Bone marrow (tissue), 2 donors: Measurements from ENCODE around the gene RAD51B.
"Not testable (repeated sequence)": the region's sequence is repeated elsewhere in the genome, so short reads cannot be mapped to it uniquely, and the experiment has no call there.

Source experiments
- DNase-seq, 2 donors: peaks; one replicate each; lab custom pipeline; 2025; lab: John Stamatoyannopoulos, UW

The RAD51B gene

DNA sequence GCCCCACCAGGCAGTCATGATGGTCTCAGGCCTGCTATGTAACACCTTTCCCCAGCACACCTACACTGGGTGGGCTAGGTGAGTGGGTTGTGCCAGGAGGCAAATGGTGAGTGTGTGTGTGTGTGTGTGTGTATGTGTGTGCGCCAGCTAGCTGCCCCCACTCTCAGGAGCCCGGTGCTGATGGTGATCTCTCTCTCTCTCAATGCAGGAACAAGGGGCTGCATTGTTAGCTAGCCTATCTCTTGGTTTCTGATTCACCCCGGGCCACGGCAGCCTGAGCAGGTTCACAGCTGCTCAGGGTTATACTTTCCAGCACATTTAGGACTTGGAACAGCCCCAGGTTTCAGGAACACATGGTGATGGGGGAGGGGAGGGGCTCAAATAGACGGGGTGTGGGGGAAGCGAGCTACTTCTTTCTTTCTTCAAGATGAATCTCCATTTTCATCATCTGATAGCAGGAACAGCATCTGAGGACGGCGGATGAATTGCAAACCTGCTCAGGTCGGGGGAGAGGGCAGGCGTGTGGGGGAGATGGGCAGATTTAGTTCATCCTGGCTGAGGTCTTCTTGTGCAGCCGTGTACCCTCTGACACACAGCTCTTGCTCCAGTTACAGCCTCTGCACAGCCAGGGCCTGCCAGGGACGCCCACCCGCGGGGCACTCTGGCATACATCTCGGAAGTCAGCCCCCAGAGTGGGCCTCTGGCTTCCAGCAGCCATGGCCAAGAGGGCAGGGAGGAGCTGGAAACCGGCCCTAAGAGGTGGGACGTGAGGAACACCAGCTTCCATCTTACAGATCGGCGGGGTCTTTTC, 835.6 kb downstream of the RAD51B start:
- DNase-seq: no peak

DNA sequence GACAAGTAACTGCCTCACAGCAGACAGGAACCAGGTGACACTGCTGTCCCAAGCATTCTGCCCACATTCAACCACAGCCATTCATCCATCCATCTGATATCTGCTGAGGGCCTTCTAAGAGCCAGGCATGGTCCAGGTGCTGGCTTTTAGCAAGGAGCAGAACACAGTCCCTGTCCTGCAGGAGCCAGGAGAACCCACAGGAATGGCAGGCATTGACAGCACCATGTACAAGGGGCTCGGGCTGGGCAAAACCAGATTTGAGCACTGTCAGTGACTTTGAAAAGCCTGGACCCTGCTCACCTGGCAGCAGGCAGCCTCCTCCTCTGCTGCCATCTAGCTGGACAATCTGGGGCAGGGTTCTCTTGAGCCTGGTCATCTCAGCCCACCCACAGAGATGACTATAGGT, 836.3 kb downstream of the RAD51B start:
- DNase-seq: no peak

DNA sequence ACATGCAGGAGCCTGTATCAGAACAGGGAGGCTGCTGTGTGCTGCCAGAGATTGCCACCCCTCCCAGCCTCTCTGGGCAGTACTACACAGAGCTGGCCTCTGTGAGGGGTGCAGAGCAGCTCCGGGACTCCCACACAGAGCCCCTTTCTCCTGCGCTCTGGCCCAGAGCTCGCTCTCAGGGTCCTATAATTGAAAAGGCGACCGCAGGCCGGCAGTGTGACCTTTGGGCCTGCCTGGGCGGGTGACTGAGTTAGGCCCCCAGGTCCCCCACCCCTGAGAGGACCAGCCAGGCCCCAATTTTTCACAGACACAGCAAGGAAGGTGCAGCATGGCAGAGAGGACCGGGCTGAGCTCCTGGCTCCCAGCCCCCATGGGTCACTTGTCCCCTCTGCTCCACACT, 836.9 kb downstream of the RAD51B start:
- no peak for DNase-seq

DNA sequence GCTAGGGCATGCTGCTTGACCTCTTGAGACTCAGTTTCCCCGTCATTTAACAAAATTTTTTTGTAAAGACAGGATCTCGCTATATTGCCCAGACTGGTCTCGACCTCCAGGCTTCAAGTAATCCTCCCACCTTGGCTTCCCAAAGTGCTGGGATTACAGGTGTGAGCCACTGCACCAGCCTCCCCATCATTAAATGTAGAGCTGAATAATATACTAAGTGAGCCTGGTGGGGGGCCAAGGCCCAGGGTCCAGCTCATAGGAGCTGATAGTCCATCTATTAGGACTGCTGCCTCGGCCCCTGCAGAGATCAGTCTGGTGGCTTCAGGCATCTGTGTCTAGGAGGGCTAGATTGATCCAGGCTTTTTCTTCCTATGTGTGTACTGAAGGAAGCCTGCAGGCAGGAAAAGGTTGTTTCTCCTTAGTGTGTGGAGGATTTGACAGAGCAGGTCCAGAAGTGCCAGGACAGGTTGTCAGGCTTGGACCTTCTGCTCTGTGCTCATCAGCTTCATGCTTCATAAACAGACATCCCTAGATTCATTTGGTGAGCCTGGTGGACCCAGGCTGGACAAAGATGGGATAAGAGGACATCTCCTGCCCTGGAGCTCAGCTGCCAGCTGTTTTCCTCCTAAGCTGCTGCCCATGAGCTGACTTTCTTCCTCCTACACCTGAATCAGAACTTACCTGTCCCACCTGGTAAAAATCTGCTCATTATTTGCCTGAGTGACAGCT, 837.9 kb downstream of the RAD51B start:
- no peak for DNase-seq

DNA sequence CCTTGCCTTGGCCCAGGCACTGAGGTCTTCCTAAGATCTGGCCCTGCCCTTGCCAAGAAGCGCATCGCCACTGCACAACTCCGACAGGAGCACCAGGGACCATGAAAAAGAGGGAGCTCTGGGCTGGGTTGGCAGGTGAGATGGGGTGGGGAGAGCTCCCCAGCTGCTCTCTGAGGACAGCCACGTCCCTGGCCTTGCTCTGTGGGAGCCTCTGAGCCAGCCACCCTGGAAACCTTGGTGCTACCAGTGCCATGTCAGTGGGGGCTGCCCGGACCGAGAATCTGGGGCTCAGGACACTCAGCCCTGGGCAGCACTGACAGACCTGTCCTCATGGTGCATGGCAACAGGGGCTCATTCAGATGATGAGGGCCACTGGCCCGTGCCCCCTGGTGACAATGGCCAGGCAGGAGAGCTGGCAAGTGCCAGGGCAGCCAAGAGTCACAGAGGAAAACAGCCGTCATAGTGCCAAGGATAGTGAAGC, 838.5 kb downstream of the RAD51B start:
- no peak for DNase-seq

DNA sequence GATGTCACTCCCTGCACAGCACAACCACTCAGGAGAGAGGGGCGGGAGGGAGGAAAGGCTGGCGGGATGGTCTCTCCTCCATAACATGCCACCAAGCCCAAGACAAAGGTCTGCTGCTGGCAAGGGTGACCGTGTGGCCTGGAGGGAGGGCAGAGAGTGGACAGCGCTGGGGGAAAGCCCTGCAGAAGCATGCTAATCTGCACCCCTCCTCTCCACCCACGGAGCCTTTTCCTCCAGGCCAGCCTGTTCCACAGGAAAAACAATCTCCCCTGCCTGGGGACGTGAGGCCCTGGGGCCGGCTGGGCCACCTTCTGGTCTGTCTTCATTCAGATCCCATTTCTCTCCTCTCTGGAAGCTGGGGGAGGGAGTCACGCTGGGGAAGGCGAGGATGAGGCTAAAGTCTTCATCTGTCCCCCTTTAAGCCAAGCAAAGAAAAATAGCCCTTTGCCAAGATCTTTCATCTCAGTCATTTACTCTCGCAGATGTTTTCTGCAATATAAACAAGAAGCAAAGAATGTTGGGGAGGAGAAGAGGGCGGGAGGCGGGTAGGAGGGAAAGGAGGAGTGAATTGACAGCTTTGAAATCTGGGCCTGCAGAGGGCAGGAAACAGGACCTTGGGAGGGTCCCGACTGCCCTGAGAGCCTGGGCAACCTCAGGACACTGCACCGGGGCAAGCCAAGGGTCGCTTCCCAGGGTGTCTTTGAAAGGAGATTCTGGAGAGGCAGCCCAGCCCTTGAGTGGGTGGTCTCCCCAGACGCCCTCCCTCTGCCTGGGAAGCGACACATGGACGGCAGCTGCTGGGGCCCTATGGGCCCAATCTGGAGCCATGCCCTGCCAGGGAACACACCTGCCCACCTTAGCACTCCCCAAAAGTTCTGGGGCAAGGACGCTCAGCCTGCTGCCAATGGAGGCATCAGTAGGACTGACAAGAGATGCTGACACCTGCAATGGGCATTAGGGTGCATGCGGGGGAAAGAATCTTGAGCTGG, 839.7 kb downstream of the RAD51B start:
- DNase-seq: no peak

DNA sequence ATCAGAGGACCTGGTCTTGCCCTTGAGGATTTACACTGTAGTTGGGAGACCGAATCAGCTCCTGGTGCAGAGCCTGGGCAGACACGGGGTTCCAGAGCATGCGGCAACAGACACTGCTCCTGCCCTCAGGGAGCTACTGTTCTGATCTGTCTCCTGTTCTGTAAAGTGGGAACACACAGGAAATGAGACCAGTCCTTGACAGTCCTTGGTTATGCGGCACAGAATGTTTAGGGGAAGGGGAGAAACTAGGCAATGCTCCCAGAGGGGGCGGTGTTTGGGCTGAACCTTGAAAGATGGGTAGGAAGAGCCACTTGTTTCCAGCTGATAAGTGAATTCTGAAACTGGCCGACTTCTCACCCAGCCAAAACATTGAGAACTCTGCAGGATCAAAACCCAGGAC, 840.9 kb downstream of the RAD51B start:
- DNase-seq: no peak

DNA sequence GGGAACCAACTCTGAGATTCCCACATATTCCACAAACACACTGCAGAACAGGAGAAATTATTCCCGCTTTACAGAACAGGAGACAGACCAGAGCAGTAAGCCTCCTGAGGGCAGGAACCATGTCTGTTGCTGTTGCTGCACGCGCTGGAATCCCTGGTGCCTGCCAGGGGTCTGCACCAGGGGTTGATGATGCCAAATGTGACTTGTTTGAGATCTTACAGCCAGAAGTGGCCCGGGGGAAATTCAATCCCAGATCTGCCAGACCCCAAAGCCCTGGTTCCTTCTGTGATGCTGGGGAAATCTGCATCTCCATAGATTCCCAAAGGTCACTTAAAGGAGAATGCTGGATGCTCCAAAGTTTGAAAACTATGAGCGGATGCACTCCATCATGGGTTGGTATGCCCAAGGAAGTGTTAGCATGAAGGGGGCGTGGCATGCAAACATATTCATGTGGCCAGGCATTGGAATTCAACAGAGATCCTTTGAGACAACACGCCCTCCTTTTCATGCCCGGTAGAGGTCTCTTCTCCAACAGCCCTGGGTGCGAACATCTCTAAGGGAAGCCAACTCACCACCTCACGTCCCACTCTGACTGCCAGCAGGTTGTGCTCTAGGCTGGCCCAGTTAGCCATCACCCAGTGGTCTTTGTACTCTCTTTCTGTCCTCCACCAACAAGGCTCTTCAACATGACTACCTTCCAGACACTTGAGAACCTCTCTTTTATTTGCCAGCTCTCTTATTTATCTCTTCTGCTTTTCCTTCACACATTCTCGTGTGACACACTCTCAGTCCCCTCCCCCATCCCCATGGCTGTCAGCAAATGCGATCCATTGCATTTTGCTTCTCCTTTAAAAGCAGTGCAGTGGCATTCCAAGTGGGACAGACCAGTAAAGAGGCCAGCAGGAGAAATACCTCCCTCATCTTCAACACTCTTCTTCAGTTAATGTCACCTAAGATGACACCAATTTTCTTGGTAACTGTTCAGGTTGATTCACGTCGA, 841.9 kb downstream of the RAD51B start:
- DNase-seq: no peak

DNA sequence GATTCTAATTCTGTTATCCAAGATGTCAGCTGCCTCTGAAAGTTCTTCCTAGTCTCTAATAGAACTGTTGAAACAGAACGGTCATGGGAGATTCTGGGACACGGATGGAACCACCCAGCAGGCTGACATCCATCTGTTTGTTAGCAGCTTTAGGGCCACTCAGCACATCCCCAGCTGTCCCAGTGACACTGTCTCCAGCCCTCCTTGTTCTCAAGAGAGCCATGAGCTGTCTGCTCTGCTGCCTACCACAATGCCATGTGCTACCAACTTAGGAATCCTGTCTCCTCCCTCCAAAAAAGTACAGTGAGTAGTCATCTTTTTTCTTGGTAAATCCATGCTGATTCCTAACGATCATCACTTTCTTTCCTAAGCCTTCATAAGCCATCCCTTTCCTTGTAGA, 842.8 kb downstream of the RAD51B start:
- no peak for DNase-seq

DNA sequence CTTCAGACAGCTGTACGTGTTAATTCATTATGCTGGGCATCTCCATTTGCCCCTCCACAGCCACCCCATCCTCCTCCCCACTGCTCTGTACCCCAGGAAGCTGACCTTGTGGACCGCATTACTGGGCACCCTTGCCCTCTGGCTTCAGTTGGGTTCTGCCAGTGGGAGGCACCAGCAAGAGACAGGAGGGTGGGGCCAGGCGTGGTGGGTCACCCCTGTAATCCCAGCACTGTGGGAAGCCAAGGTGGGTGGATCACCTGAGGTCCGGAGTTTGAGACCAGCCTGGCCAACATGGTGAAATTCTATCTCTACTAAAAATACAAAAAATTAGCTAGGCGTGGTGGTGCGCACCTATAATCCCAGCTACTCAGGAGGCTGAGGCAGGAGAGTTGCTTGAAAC, 843.2 kb downstream of the RAD51B start:
- not testable (repeated sequence) for DNase-seq

DNA sequence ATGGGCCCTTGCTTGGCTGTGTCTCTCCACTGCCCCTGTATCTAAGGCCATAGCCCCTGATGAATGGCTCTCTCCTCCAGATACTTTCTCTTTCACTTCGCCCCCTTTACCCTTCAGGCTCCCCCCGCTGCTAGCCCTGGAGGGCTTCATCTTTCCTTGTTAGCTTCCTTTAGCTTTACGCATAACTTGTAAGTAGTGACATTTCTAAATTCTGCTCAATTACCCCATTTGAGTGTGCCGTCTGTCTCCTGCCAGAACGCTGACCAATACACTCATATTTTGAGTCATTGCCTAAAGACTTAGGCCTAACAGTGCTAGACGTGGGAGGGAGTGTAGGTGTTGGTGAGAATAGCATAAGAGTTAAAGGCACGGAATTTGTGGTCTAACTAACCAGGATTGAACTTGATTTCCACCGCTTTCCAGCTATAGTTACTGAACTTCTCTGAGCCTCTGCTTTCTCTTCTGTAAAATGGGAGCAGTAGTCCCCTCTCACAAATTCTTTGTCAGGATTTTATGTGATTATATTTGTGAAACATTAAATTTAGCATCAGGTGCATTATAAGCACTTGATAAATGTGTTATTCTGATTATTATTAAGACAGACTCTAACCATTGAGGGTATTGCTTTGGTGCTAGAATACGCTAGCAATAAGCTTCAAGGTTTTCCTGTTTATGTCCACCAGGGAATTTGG, 844.0 kb downstream of the RAD51B start:
- no peak for DNase-seq

DNA sequence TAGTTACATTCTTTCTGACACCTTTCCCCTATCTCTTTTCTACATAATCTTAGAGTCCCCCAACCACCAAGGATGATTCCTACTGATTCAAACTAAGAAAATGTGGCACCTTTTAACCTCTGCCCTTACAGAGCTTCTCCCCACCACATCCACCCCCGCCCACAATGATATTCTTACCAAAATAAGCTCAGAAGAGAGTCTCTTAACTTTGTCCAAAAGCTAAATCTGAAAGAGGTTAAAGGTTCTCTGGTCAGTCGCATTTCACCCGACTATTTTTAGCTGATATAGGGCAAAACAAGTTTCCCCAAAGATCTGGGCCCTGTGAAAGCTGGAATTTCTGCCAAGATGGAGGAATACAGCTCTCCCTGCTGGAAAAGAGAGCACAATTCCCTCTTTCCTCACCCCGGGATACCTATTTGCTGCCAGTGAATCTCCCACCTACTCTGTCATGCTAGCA, 844.7 kb downstream of the RAD51B start:
- no peak for DNase-seq

DNA sequence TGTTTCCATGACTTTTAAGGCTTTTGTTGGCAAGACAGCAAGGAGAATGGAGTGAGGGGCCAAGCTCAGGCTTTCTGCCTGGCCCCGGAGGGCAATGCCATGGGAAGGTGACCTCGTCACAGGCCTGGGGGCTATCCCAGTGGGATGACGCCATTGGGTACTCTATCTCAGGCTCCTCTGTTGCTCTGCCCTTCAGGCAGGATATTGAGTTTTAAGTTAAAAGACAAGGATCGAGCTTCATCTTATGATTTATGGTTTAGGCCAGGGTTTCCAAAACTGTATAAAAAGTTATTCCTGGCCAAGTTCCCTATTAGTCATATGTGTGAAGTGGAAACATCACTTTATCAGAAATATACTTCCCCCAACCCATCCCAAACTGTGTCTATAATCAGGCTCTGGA, 845.6 kb downstream of the RAD51B start:
- no peak for DNase-seq

DNA sequence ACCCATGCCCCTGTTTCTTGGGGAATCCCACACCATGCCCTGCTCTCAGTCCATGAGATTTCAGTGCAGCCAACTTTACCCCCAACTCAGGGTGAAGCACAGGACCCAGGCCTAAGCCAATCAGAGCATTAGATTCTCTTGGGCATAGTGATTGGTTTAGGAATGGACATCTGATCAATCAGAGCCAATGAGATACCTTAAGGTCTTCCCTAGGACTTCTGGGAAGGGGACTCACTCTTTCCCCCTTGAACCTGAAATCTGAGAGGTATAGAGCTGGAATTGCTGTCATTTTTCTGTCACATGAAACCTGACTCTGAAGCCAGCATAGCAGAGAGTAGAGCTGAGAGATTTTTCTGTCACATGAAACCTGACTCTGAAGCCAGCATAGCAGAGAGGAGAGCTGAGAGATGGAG, 846.2 kb downstream of the RAD51B start:
- DNase-seq: no peak

DNA sequence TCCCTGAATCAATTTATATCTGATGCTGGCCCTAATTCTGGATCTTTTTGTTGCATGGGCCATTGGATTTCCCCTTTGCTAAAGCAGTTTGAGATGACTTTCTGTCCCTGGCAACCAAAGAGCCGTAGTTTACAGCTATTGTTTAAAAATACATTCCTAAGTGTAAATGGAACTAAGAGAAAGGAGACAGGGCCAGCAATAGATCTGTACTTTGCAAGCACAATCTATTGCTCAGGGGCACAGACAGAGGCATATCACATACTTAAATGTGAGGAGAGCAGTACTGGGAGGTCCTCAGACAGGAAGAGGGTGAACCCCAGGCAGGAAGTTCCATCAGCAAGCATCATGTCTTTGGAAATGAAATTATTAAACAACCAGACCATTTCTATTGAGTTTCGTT, 846.7 kb downstream of the RAD51B start:
- DNase-seq: peak in 1 of 2 donors; percentile 15

DNA sequence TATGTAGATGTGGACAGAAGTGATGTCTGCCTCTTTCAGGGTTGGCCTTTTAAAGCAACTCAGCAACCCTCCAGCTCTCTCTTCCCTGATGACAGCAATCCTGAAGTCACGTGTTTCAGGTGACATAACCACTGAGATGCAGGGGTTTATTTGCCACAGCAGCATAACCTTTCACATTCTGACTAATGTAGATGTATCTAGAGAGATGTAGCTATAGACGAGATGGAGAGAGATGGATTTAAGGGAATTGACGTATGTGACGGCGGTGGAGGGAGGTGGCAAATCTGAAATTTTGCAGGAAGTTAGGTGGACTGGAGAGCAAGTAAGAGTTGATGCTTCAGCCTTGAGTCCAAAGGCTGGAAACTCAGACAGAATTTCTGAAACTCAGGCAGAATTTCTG, 847.3 kb downstream of the RAD51B start:
- DNase-seq: no peak

DNA sequence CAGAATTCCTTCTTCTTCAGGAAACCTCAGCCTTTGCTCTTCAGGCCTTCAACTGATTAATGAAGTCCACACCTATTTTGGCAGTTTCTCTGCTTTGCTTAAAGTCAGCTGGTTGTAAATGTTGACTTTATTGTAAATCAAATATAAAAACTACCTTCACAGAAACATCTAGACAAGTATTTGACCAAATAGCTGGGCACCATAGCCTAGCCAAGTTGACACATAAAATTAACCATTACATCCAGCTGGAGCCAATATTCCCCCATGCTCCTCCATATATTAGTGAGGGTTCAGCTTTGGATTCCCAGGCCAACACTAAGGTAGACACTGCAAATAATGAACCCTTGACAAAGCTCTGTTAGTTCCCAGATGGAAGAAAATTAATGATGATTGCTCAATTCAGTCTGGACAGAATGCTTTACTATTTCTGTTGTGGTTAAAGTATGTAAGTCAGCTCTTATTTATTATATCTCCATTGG, 847.8 kb downstream of the RAD51B start:
- DNase-seq: no peak

DNA sequence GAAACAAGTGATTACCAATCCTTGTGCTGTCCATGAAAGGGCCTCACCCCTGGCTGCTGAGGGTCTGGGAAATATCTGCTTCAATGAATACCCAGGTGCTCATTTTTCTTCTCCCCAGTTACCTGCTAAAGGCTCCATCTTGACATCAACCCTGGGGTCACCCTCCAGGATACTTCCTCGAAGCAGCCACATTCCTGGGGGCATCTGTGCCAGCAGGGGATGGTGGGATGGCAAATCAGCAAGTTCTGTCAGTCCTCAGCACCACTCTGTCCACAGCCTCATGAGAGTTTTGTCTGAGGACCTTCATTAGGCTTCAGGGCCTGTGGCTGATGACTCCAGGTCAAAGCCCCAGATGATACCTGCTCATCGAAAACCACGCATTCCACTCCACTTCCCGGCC, 848.4 kb downstream of the RAD51B start:
- DNase-seq: no peak

DNA sequence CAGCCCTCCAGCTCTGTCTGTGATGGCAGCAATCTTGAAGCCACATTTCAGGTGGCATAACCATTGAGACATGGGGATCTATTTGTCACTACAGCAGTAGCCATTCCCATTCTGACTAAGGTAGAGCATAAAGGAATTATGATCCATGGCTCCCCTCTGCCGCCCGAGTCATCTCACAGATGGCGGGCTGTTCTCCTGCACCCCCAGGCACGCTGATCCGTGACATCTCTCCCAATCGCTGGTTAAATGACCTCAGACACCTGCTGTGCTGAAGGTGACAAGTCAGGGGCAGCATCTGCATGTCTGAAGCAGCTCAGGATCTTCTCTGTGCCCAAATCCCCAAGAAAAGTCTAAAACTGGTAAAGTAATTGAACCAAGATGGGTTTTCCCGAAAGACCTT, 849.0 kb downstream of the RAD51B start:
- DNase-seq: no peak

DNA sequence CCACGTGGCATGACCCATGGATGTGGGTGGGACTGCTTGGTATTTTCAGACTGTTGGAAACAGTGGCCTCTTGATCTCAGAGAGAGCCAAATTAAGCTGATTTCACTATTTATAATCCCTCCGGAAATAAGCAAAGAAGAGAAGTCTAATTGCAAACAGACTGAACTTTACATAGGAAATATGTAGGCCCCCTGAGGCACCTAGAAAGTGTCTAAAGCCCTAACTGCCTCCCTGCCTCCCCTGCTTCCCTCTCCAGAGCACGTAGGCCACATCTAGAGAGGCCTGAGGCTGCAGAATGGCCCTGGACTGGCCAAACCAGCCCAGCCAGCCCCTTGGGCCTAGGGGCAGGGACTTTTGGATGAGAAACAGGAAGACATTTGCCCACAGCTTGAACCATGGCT, 849.5 kb downstream of the RAD51B start:
- DNase-seq: no peak
